HUDEP-2 (cell line): ENCODE measurements around the gene ARMH1.
A peak's percentile ranks its signal among the peaks of the same experiment; 100 is the strongest.
"Not testable (repeated sequence)": the region's sequence is repeated elsewhere in the genome, so short reads cannot be mapped to it uniquely, and the experiment has no call there.

Experiments used
- DNase-seq, 76 experiments: peaks; one replicate each; lab custom pipeline; 2025; ENCODE audit not compliant: unreplicated experiment in 76 of 76; lab: John Stamatoyannopoulos, UW

The ARMH1 gene

DNA sequence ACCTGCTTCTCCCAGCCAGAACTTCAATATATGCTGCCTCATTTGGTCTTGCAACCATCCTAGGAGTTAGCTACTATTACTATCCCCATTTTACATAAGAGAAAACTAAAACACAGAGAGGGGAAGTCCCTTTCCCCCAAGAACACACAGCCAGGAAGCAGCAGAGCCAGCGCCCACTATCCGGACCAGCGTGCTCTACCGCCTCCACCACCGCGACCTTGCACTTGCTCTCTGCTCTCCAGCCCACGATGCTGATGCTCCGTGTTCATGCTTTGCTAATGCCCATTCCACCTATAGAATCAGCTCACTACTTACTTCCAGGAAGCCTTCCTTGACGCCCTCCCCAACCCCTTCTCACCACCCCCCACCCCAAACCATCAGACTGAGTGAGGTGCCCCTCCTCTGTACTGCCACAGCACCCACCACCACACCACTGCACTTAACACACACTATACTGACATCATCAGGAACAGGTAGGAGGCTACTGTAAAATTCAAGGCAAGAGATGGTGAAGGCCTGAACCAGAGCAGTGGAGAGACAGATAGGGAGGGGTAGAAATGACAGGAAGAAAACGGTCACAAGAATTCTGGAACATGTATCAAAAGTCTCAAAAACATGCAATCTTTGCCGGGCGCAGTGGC is 9.7 kb upstream of the ARMH1 start:
- no peak for DNase-seq

- DNase-seq, result not testable (repeated sequence)
Measured at GRCh38 chr1:44666719-44667118, 7.8 kb upstream of the ARMH1 start.

DNA sequence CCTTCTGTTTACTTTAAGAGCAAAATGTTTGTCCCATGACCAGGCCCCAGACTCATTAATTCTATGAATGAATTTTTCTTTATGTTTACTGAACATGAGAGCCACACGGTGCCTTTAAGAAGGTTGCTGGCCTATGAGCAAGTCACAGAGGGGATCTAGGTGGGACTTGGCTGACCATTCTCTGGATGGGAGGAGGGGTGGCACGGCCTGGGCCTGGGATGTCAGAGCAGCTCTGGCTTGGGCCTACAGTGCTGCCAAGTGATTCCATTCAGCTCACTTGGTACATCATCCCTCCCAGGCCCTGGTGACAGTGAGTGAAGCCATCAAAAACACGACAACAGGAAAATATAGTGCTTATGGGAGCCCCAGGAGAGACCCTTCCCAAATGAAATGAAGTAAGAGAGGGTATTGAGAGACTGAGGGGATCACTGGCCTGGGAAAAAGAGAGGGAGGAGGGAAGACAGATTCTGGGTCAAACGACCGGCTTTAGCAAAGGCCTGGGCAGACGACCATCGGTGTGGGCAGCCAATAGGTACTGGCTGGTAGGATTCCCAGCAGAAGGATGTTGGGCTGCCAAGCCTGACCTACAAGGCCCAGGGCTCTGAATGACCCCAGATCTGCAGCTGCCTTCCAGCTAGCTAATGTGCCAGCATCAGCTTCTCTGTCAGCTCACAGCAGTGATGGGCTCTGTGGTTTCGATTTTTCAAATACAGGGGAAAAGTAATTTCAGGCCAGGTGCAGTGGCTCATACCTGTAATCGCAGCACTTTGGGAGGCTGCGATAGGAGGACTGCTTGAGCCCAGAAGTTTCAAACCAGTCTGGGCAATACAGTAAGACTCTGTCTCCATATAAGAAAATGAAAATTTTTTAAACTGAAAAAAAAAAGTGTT is 3.5 kb upstream of the ARMH1 start:
- DNase-seq, result no peak

DNA sequence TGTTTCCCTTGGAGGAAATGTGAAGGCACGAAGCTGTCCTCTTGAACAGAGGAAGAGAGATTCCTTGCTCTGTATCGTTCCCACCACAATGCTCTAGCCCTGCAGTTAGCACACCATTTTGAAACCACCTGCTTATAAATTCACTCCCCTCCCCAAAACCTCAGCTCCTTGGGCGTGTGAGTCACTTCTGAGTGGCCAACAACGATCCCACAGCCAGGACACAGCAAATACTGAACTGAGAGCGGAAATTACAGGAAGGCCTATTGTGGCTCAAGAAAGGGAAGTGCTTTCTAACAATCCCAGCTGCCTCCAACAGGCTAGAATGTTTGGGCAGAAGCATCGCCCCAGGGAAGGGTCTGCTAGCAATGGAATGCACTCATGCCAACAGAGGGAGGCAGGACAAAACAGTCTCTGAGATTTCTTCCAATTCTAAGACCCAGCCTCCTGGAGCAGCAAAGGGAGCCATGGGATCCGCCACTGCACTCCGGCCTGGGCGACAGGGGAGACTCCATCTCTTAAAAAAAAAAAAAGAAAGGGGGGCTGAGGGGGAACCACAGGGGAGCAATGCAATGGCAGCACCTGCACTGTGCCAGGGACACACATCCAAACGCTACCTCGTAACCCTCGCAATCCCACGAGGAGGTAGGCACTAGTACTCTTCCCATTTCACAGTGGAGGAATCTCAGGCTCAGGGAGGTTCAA is 2.1 kb upstream of the ARMH1 start:
- DNase-seq, result no peak

- DNase-seq, result no peak
Measured at GRCh38 chr1:44672961-44673674, 1.4 kb upstream of the ARMH1 start.

DNA sequence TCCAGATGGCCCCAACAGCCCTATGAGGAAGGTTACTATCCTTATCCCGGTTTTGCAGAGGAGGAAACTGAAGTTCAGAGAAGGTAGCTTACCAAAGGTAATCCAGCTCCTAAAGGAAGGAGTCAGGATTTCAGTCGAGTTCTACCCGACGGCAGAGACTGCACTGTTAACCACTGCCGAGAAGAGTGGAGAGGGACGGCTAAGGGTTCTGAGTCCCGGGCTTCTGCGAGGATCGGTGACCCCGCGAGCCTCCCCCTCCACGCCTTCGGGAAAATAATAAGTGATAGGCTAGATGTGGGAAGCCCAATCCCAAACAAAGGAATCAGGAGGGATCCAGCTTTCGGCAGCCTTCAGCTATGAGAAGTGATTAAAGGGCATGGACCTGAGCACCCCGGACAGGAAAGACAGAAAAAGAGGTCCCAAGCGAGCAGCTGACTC is 820 bp upstream of the ARMH1 start:
- peak in 1 of 76 experiments; percentile 72 for DNase-seq

- no peak for DNase-seq
Measured at GRCh38 chr1:44675186-44675585, 672 bp downstream of the ARMH1 start.

DNA sequence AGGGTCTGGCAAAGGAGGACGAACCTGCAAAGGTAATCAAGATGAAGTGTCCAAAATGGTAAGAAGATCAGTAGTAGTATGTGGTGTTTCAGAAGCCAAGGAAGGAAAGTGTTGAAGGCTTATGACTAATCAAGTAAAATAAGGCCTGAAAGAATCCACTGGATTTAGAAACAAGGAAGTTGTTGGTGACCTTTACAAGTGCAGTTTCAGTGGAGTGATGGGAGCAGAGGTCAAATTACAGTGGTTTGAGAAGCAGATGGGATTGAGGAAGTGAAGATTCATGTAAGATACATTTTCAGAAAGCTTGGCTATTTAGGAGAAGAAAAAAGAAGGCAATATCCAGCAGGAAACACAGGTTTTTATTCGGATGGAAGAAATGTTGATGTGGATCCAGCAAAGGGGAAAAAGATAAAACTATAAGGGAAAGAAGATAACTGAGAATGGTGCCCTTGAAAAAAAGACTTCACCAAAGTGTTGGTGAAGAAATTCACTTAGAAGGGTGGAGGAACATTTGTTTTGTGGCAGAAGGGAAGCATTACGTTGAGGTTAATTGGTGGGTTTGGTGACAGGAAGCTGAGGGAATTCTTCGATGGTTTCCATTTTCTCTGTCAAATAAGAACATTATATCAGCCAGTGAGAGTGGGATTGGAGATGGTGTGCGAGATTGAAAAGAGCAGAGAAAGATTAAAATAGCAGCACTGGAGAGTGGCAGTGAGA is 2.1 kb downstream of the ARMH1 start:
- no peak for DNase-seq

- peak in 22 of 76 experiments; percentile 5 to 53 (median 23) for DNase-seq
Measured at GRCh38 chr1:44677201-44677766, 2.8 kb downstream of the ARMH1 start.

DNA sequence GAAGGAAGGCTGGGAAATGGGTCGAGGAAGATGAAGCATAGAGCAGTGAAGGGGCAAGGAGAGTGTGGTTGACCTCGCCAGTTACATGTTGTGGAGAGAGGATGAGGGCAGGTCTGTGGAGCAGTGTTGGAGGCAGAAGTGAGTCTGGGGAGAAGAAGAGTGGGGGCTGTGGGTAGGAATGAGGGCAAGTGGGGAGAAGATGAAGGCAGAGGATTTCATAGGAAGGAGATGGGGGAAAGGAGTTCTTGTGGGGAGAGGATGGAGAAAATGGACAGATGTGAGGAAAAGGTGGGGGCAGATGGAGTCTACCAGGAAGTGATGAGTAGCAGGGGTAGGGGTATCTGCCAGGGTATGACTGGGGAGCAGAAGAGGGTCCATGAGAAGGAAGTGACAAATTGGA is 3.6 kb downstream of the ARMH1 start:
- DNase-seq, result no peak

DNA sequence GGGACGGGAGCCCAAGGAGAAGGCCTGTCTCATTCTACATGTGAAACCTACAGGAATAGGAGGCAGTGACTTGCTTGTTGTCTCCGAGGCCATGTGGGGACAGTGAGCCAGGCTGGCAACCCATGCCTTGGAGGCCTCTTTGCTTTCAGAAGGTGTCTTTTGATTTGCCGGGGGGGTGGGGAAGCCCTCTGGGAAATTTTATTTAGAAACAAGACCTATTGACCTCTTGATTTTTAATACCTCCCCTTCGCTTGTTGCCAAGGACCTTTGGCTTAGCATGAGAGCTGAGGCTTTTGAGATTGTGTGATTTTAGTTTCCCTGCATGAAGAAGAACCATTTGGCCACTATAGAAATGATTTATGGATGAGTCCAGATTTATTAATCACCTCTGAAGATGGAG is 4.1 kb downstream of the ARMH1 start:
- no peak for DNase-seq

- DNase-seq, result no peak
Measured at GRCh38 chr1:44679468-44679867, 5.0 kb downstream of the ARMH1 start.

DNA sequence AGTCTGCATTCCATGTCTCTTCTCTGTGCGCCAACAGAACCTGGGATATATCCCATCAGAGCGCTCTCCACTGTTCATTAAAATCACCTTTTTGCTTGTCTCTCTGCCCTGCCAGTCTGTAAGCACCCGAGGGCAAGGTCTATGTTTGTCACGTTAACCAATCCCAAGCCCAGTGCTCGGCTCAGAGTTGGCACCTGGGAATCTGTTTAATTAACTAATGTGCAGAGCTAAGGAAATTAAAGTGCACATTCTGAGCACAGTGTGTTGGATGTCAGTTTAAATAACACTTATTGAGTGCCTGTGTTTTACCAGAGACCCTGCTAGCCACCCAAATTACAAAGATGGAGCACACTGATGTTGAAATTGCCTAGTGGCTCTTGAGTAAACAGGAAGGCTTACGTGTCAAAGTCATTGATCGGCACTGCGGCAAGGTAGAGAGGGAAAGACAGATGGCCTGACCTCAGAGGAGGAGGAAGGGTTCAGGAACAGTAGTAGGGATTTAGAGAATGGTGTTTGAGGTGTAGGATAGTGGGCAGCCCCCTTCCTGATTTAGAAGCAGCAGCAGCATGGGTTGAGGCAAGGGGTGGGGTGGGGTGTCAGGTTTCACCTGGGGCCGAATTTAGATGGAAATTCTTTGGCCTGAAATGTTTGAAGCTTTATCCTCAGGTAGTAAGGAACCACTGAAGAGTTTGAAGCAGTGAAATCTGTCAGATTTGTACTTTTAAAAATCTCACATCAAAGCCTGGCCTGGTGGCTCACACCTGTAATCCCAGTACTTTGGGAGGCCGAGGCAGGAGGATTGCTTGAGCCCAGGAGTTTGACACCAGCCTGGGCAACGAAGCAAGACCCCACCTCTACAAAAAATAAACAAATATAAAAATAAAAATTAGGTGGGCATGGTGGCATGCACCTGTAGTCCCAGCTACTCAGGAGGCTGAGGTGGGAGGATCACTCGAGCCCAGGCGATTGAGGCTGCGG is 7.7 kb downstream of the ARMH1 start:
- no peak for DNase-seq

- no peak for DNase-seq
Measured at GRCh38 chr1:44682883-44683265, 8.4 kb downstream of the ARMH1 start.

DNA sequence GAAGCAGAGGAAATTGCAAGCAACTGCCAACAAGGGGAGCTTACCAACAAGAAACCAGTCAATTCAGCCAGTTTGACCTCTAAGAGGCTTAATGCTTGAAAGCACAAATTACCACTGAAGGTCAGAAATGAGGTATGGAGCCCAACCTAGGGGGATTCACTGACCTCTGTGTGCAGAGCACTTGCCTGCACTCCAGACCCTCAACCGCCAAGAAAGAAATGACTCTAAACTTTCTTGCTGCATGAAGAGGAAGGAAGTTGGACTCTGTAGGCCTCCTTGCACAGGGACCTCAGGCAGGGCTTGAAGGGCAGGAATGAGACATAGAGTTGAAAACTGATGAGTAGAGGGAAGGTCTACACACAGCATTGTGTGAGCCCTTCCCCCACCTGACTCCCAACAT is 10.0 kb downstream of the ARMH1 start:
- no peak for DNase-seq

DNA sequence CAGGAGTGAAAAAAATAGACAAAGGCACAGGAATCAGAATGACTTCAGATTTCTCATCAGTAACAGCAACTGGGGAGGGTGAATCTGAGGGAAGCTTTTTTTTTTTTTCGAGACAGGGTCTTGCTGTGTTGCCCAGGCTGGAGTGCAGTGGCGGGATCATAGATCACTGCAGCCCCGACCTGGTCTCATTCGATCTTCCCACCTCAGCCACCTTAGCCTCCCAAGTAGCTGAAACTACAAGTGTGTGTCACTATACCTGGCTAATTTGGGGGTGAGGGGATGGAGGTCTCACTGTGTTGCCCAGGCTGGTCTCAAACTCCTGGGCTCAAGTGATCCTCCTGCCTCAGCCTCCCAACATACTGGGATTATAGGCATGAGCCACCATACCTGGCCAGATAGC is 10.7 kb downstream of the ARMH1 start:
- DNase-seq, result no peak

- DNase-seq, result no peak
Measured at GRCh38 chr1:44685881-44686280, 11.4 kb downstream of the ARMH1 start.

GRCh38 chr1:44688760-44689446 is 14.4 kb downstream of the ARMH1 start:
- DNase-seq, result no peak
